Keratinocyte (primary cell): ENCODE measurements around the gene GRAMD2B.
"Not testable (repeated sequence)": the region's sequence is repeated elsewhere in the genome, so short reads cannot be mapped to it uniquely, and the experiment has no call there.

Experiments
- CTCF ChIP-seq, 3 experiments: IDR thresholded peaks in 1 of 3; conservative IDR thresholded peaks in 1 of 3; optimal IDR thresholded peaks in 1 of 3; 2 replicates in 2 of 3; 3 replicates in 1 of 3; pipeline versions ENCODE3 to v1.5.1; 2011; ENCODE audit warnings: low read length in 3 of 3, mild to moderate bottlenecking in 3 of 3, moderate library complexity in 2 of 3, control low read depth in 1 of 3, inconsistent platforms in 1 of 3; ENCODE audit not compliant: insufficient read depth in 2 of 3; ENCODE audit errors: extremely low read depth in 1 of 3
- EZH2 ChIP-seq: IDR thresholded peaks from one replicate; pipeline ENCODE4 v1.6.1; 2012; ENCODE audit warnings: inconsistent platforms, mild to moderate bottlenecking, low read length, moderate library complexity

DNA sequence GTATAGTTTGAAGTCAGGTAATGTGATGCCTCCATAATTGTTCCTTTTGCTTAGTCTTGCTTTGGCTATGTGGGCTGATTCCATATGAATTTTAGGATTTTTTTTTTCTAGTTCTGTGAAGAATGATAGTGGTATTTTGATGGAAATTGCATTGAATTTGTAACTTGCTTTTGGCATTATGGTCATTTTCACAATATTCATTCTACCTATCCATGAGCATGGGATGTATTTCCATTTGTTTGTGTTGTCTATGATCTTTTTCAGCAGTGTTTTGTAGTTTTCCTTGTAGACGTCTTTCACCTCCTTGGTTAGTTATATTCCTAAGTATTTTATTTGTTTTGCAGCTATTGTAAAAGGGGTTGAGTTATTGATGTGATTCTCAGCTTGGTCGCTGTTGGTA lies 42.9 kb upstream of the GRAMD2B start:
- not testable (repeated sequence) for TF ChIP-seq CTCF (optimal IDR thresholded peaks at IDR 0.05 in 1 of 3, IDR thresholded peaks at IDR 0.05 in 1 of 3, conservative IDR thresholded peaks at IDR 0.05 in 1 of 3; ENCODE audit: extremely low read depth in 1 of 3, insufficient read depth in 2 of 3, low read length in 3 of 3); EZH2
